Testis (tissue), 3 donors: ENCODE results near the gene NRP2. TPM values are rescaled to one million over a fixed set of nuclear protein-coding genes. Genes with fewer than 3 reads are reported as not detected.

ENCODE experiments used
- DNase-seq: peaks from one replicate; pipeline ENCODE4 v3.0.0-alpha.2; 2019
- H3K27ac ChIP-seq, 2 donors: fragments of 200-600 bp; sonication (generic); one replicate each; pipeline ENCODE4 v1.5.1; 2019
- H3K27me3 ChIP-seq: fragments of 200-600 bp; sonication (generic); one replicate; pipeline ENCODE4 v1.5.1; 2019
- H3K36me3 ChIP-seq: fragments of 200-600 bp; sonication (generic); one replicate; pipeline ENCODE4 v1.5.1; 2017; ENCODE audit warnings: low read depth; ENCODE audit errors: missing control alignments
- H3K4me1 ChIP-seq: fragments of 200-600 bp; sonication (generic); one replicate; pipeline ENCODE4 v1.5.1; 2019
- H3K4me3 ChIP-seq, 2 donors: fragments of 200-600 bp; sonication (generic); one replicate each; pipeline ENCODE4 v1.5.1; 2017 to 2019
- H3K9me3 ChIP-seq: fragments of 200-600 bp; sonication (generic); one replicate; pipeline ENCODE4 v1.5.1; 2017
- POLR2A ChIP-seq: fragments of 450-650 bp; IDR thresholded peaks from one replicate; pipeline ENCODE4 v1.6.1; 2017; ENCODE audit warnings: antibody characterized with exemption, mild to moderate bottlenecking, moderate library complexity
- WGBS, 2 donors: methylation state at CpG; one replicate each; pipeline ENCODE4 v1.1.5; 2018; 5-methylcytosine and 5-hydroxymethylcytosine counted together
- intact Hi-C: fragments of 100-400 bp; cut with DNase I; formaldehyde crosslinking; loops from one replicate; pipeline ENCODE4 v1.15.1; 2023; ENCODE audit warnings: low total_unique reads
- polyA plus RNA-seq: library from polyadenylated mRNA; stranded (reverse); fragments of 350-450 nt; fragmentation: Illumina TruSeq; extraction: RNeasy Lipid Tissue Mini Kit (QIAGEN cat#74804); gene quantifications from one replicate; pipeline ENCODE4 v1.2.3, GENCODE V29; 2014; ENCODE audit warnings: low read depth, low replicate concordance; ENCODE audit not compliant: insufficient read depth
- total RNA-seq, 2 donors: library from RNA; depleted of rRNA; stranded (reverse); fragments of >200 nt; gene quantifications; one replicate each; pipeline ENCODE4 v1.2.3, GENCODE V29; 2016
- TF ChIP-seq, protein P1 (sequence below), 3 experiments: fragments of 450-650 bp in 2 of 3; fragments of 200-600 bp in 1 of 3; sonication (generic) in 1 of 3; IDR thresholded peaks; one replicate each; pipeline ENCODE4 v1.5.1; 2016 to 2019; ENCODE audit warnings: antibody characterized with exemption in 3 of 3, mild to moderate bottlenecking in 2 of 3, moderate library complexity in 1 of 3

Gene NRP2
- total and polyA plus RNA-seq, 3 donors from 2014 or later, result 6.3 to 10.6 (median 6.3) TPM

DNA sequence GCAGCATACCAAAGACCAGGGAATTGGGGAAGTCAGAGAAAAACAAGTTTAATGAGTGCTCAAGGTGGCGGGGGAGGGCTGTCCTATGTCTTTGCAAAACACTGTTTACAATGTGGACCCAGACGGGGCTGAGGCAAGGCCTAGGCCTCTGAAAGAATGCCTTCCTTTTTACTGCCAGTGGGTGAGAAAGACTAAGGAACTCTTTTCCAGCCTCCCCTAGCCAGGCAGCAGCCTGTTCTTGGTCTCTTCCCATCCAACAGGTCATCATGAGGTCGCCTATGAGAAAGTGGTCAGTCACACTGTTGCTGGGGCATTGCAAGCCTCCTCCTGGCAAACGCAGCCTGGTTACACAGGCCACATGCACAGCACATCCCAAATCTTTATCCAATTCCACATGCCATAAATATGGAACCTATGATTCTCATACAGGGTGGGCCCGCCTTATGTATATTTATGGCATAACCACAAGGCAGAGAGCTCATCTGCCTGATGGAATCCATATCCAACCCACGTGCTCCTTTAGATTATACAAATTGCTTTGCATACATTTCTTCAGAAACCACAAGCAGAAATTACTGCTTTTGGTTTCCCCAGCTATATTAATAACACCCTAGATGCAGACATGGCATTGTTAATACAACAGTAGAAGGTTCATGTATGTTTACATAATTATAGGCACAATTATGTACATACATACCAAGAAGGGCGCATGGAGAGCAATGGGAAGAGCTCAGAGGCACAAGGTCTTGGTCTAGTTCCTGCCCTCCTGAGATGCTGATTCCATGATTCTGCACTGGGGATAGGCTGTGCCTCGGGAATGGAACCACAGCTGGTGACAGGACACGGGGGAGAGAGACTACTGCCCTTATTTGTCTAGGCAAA lies 48.6 kb downstream of the NRP2 start:
- intact Hi-C loops, result no loop called here
- no peaks in the 10 kb centered on the region for H3K27me3 ChIP-seq
- no peak overlapping the region for H3K27ac ChIP-seq
- no peak overlapping the region for H3K4me3 ChIP-seq
- no peaks in the 10 kb centered on the region for H3K36me3 ChIP-seq
- no peak for DNase-seq
- H3K9me3 ChIP-seq, result no peaks in the 10 kb centered on the region
- H3K4me1 ChIP-seq, result peaks cover 18% of the 10 kb centered on the region
- TF ChIP-seq POLR2A, result no peak
- TF ChIP-seq, protein P1, sequence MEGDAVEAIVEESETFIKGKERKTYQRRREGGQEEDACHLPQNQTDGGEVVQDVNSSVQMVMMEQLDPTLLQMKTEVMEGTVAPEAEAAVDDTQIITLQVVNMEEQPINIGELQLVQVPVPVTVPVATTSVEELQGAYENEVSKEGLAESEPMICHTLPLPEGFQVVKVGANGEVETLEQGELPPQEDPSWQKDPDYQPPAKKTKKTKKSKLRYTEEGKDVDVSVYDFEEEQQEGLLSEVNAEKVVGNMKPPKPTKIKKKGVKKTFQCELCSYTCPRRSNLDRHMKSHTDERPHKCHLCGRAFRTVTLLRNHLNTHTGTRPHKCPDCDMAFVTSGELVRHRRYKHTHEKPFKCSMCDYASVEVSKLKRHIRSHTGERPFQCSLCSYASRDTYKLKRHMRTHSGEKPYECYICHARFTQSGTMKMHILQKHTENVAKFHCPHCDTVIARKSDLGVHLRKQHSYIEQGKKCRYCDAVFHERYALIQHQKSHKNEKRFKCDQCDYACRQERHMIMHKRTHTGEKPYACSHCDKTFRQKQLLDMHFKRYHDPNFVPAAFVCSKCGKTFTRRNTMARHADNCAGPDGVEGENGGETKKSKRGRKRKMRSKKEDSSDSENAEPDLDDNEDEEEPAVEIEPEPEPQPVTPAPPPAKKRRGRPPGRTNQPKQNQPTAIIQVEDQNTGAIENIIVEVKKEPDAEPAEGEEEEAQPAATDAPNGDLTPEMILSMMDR (IDR thresholded peaks at IDR 0.05), result no peak
- 80 to 84% methylated on average over 9 of the region's 9 CpGs for WGBS, 2 donors

DNA sequence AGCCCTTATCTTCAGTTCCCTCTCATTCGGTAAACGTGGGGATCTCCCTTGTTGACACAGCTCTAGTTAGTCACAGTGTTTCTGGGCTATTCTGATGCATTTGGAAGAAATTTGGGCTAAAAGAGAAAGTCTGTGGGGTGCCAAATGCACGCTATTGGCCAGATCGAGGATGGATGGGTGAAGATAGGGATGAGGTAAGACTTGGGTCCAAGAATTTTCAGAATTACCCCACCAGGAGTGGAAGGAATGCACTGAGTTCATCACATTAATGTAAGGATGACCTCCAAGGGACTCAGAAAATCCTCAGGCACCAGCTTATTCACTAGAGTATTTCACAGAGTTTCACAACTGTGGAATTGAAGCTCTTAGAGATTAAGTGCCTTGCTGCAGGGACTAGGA lies 49.3 kb downstream of the NRP2 start:
- Histone ChIP-seq H3K4me1 (peaks cover 18% of the 10 kb centered on the region), H3K27ac (no peak overlapping the region), H3K36me3 (no peaks in the 10 kb centered on the region), H3K9me3 (no peaks in the 10 kb centered on the region), H3K4me3 (no peak overlapping the region), H3K27me3 (no peaks in the 10 kb centered on the region)
- DNase-seq, result no peak
- TF ChIP-seq POLR2A, result no peak
- TF ChIP-seq, protein P1 (IDR thresholded peaks at IDR 0.05), result no peak
- 70 to 72% methylated on average over 4 of the region's 4 CpGs for whole genome bisulfite sequencing, 2 donors
- intact Hi-C loops, result no loop called here

DNA sequence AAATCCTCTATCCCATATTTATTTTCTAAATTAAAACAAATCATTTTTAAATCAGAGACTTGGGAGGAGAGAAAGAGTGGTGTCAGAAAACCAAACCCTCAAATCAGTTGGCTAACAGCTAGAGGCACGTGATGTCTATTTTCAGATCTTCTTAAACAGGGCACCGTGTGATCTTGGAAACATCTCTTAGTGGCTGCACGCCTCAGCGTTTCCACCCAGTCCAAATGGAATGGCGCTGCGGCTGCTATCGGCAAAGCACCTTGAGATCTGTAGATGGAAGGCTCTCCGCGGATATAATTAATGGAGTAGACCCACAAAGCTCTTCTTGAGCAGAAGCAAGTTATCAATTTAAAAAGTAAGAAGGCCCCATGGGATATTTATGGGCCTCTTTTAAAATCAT lies 50.0 kb downstream of the NRP2 start:
- no peaks in the 10 kb centered on the region for H3K36me3 ChIP-seq

DNA sequence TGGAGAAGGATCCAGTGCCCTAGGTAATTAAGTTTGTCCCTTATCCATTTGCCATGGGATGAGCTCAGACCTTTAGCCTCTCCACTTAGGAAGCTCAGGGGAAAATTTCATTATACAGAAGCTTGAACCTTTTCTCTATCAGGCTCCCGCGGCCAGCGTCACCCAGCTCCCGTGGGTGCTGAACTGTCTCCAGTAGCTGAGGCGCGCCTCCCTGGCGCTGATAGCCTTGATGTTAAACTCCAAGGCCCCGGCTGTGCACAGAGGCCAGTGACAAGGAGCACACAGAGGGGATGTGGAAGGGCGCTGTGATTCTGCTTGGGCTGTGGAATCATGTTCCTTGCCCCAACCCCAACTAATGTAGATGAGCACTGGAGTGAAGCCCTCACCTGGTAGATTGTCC lies 50.8 kb downstream of the NRP2 start:
- no peak for DNase-seq
- H3K27ac ChIP-seq, result no peak overlapping the region
- no peak overlapping the region for H3K4me3 ChIP-seq
- intact Hi-C loops, result no loop called here
- peaks cover 18% of the 10 kb centered on the region for H3K4me1 ChIP-seq
- TF ChIP-seq, protein P1 (IDR thresholded peaks at IDR 0.05), result no peak
- no peak for TF ChIP-seq POLR2A
- WGBS, 2 donors, result 81 to 92% methylated on average over 5 to 9 of the region's 9 CpGs
- no peaks in the 10 kb centered on the region for H3K27me3 ChIP-seq
- no peaks in the 10 kb centered on the region for H3K9me3 ChIP-seq
- H3K36me3 ChIP-seq, result no peaks in the 10 kb centered on the region

More for the DNA sequence above, 50.0 kb downstream of the NRP2 start:
- DNase-seq, result no peak
- no peak for TF ChIP-seq POLR2A
- TF ChIP-seq, protein P1 (IDR thresholded peaks at IDR 0.05), result no peak
- Histone ChIP-seq H3K27me3 (no peaks in the 10 kb centered on the region), H3K9me3 (no peaks in the 10 kb centered on the region), H3K4me3 (no peak overlapping the region), H3K4me1 (peaks cover 18% of the 10 kb centered on the region), H3K27ac (no peak overlapping the region)
- WGBS, 2 donors, result 92 to 95% methylated on average over 9 of the region's 9 CpGs
- intact Hi-C loops, result no loop called here
